Upper lobe of left lung (tissue), 6 donors: Measurements from ENCODE around the gene HOXA2. TPM values are rescaled to one million over a fixed set of nuclear protein-coding genes. Genes with fewer than 3 reads are reported as not detected.

Experiments
- ATAC-seq, 2 donors: fragments of 200-7000 bp; cut with Tn5 transposase; one replicate each; pipeline ENCODE4 v1.9.1; 2022; ENCODE audit warnings: mild to moderate bottlenecking in 2 of 2, moderate library complexity in 2 of 2; ENCODE audit not compliant: low FRiP score in 2 of 2
- DNase-seq, 2 donors: peaks; one replicate each; pipeline ENCODE4 v3.0.0-alpha.2; 2019 to 2020
- H3K27ac ChIP-seq, 4 donors: fragments of 200-600 bp; sonication (generic); one replicate each; pipeline ENCODE4 v1.5.1; 2016 to 2019
- H3K27me3 ChIP-seq, 4 donors: fragments of 200-600 bp; sonication (generic); one replicate each; pipeline ENCODE4 v1.5.1; 2017 to 2019
- H3K36me3 ChIP-seq, 4 donors: fragments of 200-600 bp; sonication (generic); one replicate each; pipeline ENCODE4 v1.5.1; 2016 to 2019
- H3K4me1 ChIP-seq, 4 donors: fragments of 200-600 bp; sonication (generic); one replicate each; pipeline ENCODE4 v1.5.1; 2018 to 2019
- H3K4me3 ChIP-seq, 4 donors: fragments of 200-600 bp; sonication (generic); one replicate each; pipeline ENCODE4 v1.5.1; 2017 to 2019; ENCODE audit warnings: mild to moderate bottlenecking in 2 of 4, moderate library complexity in 1 of 4
- H3K9me3 ChIP-seq, 4 donors: fragments of 200-600 bp; sonication (generic); one replicate each; pipeline ENCODE4 v1.5.1; 2018 to 2019
- EP300 ChIP-seq, 4 donors: sonication (generic); formaldehyde crosslinking; IDR thresholded peaks; one replicate each; pipeline ENCODE4 v1.5.1; 2017; ENCODE audit warnings: antibody characterized with exemption in 4 of 4, control low read depth in 2 of 4
- POLR2A ChIP-seq, 4 donors: fragments of 450-650 bp; IDR thresholded peaks; one replicate each; pipeline ENCODE4 v1.5.1; 2016 to 2017; ENCODE audit warnings: antibody characterized with exemption in 4 of 4, mild to moderate bottlenecking in 2 of 4
- POLR2AphosphoS5 ChIP-seq, 2 donors: sonication (generic); formaldehyde crosslinking; IDR thresholded peaks; one replicate each; pipeline ENCODE4 v1.5.1; 2017; ENCODE audit warnings: antibody characterized with exemption in 2 of 2
- WGBS, 2 donors: methylation state at CpG; one replicate each; pipeline ENCODE4 v1.1.5; 2017 to 2018; 5-methylcytosine and 5-hydroxymethylcytosine counted together
- total RNA-seq, 6 donors: library from RNA; depleted of rRNA in 4 of 6; stranded (reverse); fragments of >200 nt in 4 of 6; gene quantifications; one replicate each; pipeline versions ENCODE4 v1.1.0 to v1.2.1, GENCODE V29; 2016 to 2021
- TF ChIP-seq, protein P1 (sequence below), 6 experiments: fragments of 450-650 bp in 4 of 6; fragments of 200-600 bp in 2 of 6; sonication (generic) in 2 of 6; IDR thresholded peaks; one replicate each; pipeline ENCODE4 v1.5.1; 2016 to 2019; ENCODE audit warnings: antibody characterized with exemption in 6 of 6
- donor health status: DM: no; HTN: no; CAD: no; lungs with moderate emphysema.
- donor health status: DM: no; HTN: yes; CAD: no; lungs with severe emphysema.

HOXA2 gene
- total RNA-seq, 6 donors from 2014 or later, result 0.30 to 3.0 (median 0.86) TPM; not detected in 1

DNA sequence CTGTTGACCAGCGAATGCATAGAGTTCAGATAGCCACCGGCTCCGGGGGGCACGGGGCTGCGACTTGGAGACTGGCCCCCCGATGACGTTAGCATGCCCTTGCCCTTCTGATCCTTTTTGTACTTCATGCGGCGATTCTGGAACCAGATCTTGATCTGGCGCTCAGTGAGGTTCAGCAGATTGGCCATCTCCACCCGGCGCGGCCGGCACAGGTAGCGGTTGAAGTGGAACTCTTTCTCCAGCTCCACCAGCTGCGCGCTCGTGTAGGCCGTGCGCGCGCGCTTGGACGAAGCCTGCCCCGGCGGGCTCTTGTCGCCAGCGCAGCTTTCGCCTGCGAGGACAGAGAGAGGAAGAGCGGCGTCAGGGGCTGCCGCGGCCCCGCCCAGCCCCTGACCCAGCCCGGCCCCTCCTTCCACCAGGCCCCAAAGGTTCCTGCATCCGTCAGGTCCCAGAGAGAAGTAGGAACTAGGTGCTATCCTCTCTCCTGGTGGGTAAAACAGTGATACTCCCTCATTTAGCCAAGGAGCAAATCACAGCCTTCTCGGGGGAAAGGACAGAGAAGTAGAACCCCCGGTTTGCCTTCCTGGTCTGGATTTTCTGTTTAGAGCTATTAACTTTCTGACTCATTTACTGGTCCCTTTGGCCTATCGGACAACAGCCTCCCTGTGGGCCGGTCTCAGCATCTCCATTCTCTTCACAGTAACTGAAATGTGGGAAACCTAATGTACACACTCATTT, 6.1 kb upstream of the HOXA2 start:
- ATAC-seq (peak; percentile 38 to 46), DNase-seq (peak in 1 of 2 donors; percentile 89)
- no peaks in the 10 kb centered on the region for H3K36me3 ChIP-seq
- H3K4me3 ChIP-seq, result peak overlapping the region; percentile 6 to 49 (median 39)
- H3K27ac ChIP-seq, result peak overlapping the region; percentile 89 to 95 (median 94)
- WGBS, 2 donors, result 39 to 47% methylated on average over 29 to 41 of the region's 41 CpGs
- TF ChIP-seq, protein P1, sequence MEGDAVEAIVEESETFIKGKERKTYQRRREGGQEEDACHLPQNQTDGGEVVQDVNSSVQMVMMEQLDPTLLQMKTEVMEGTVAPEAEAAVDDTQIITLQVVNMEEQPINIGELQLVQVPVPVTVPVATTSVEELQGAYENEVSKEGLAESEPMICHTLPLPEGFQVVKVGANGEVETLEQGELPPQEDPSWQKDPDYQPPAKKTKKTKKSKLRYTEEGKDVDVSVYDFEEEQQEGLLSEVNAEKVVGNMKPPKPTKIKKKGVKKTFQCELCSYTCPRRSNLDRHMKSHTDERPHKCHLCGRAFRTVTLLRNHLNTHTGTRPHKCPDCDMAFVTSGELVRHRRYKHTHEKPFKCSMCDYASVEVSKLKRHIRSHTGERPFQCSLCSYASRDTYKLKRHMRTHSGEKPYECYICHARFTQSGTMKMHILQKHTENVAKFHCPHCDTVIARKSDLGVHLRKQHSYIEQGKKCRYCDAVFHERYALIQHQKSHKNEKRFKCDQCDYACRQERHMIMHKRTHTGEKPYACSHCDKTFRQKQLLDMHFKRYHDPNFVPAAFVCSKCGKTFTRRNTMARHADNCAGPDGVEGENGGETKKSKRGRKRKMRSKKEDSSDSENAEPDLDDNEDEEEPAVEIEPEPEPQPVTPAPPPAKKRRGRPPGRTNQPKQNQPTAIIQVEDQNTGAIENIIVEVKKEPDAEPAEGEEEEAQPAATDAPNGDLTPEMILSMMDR (IDR thresholded peaks at IDR 0.05), result peak in 3 of 6 experiments; percentile 14 to 40 (median 33)
- TF ChIP-seq POLR2AphosphoS5 (IDR thresholded peaks at IDR 0.05) (peak; percentile 42 to 80), POLR2A (IDR thresholded peaks at IDR 0.05) (peak in 3 of 4 donors; percentile 26 to 62 (median 34)), EP300 (IDR thresholded peaks at IDR 0.05) (no peak)
- no peaks in the 10 kb centered on the region for H3K9me3 ChIP-seq
- peaks cover 0 to 6% (median 2%) of the 10 kb centered on the region in 4 donors for H3K27me3 ChIP-seq
- peaks cover 16 to 50% (median 40%) of the 10 kb centered on the region in 4 donors for H3K4me1 ChIP-seq

DNA sequence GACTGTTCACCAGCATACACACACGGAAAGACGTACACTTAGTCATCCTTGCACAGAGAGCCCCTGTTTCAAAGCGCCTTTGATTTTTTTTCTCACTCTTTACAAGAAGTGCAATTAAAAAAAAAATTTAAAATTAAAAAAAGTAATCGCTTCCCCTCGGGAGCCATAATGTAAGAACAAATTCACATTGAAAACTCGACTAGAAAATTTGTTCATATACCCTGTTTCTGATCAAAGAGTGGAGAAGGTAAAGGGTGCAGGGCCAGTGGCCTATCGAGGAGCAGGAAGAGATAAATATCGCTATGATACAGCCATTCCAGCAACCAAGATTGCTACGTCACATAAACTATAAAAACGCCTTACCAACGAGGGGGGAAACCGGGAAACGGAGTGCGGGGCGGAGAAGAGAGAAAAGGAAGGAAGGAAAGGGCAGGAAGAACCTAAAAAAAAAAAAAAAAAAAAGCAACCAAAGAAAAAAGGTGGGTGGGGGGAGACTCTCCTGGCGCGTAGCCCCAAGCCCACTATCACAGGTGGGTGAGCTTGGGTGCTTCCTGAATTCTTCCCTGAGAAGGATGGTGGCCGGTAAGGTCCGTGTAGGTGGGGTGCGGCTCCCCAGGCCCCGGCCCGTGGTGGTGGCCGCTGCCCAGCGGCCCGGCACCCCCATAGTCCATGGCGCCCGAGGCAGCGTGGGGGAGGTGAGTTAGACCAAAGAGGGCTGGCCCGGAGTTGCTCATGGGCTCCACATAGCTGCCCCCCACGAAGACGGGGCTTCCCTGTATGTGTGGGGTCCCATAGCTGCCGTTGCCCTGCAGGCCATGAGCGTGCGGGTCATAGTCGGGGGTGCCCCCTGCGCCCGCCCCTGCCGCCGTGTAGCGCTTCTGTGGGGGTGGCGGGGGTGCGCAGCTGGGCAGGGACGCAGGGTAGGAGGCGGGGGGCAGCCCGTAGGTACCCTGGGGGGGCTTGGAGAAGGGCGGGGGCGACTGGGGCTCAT, 5.2 kb upstream of the HOXA2 start:
- Histone ChIP-seq H3K4me3 (peak overlapping the region; percentile 6 to 49 (median 39)), H3K27me3 (peaks cover 0 to 9% (median 4%) of the 10 kb centered on the region in 4 donors), H3K9me3 (no peaks in the 10 kb centered on the region), H3K36me3 (no peaks in the 10 kb centered on the region), H3K4me1 (peaks cover 16 to 45% (median 38%) of the 10 kb centered on the region in 4 donors), H3K27ac (peak overlapping the region; percentile 89 to 95 (median 94))
- peak; percentile 13 to 16 for ATAC-seq
- WGBS, 2 donors, result 36 to 43% methylated on average over 20 to 30 of the region's 47 CpGs
- DNase-seq, result peak in 1 of 2 donors; percentile 80
- TF ChIP-seq EP300 (IDR thresholded peaks at IDR 0.05) (no peak), POLR2AphosphoS5 (IDR thresholded peaks at IDR 0.05) (no peak), POLR2A (IDR thresholded peaks at IDR 0.05) (no peak)
- TF ChIP-seq, protein P1 (IDR thresholded peaks at IDR 0.05), result no peak

DNA sequence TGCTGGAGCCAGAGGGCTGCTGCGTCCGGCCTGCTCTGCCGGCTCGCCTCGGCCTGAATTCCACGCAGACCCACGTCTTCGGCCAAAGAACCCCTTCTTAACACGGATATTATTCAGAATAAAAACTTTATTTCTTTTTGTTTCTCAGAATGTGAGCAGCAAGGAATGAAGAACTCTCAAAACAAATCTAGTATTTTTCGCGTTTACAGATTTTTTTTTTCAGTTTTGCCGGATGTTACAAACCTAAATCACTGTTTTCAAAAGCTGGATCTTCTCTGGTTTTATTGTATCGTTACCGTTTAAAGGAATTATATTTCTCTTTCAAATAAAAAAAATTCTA, 4.4 kb upstream of the HOXA2 start:
- Histone ChIP-seq H3K36me3 (no peaks in the 10 kb centered on the region), H3K4me3 (peak overlapping the region; percentile 16 to 49 (median 30)), H3K27me3 (peaks cover 0 to 15% (median 6%) of the 10 kb centered on the region in 4 donors), H3K4me1 (peaks cover 15 to 43% (median 35%) of the 10 kb centered on the region in 4 donors), H3K9me3 (no peaks in the 10 kb centered on the region), H3K27ac (peak overlapping the region; percentile 89 to 95 (median 94))
- TF ChIP-seq POLR2AphosphoS5 (IDR thresholded peaks at IDR 0.05) (no peak), POLR2A (IDR thresholded peaks at IDR 0.05) (no peak), EP300 (IDR thresholded peaks at IDR 0.05) (no peak)
- TF ChIP-seq, protein P1 (IDR thresholded peaks at IDR 0.05), result no peak
- ATAC-seq, result no peak
- 33% methylated on average over 14 of the region's 14 CpGs for WGBS, 2 donors
- DNase-seq, result no peak

GRCh38 chr7:27106181-27106900, 3.9 kb upstream of the HOXA2 start:
- Histone ChIP-seq H3K36me3 (no peaks in the 10 kb centered on the region), H3K27ac (peak overlapping the region; percentile 89 to 95 (median 94)), H3K4me3 (peak overlapping the region; percentile 16 to 49 (median 30)), H3K9me3 (no peaks in the 10 kb centered on the region), H3K27me3 (peaks cover 0 to 18% (median 7%) of the 10 kb centered on the region in 4 donors), H3K4me1 (peaks cover 10 to 42% (median 31%) of the 10 kb centered on the region in 4 donors)
- TF ChIP-seq POLR2AphosphoS5 (IDR thresholded peaks at IDR 0.05) (peak in 1 of 2 donors; percentile 2), POLR2A (IDR thresholded peaks at IDR 0.05) (no peak)
- ATAC-seq (no peak), DNase-seq (peak in 1 of 2 donors; percentile 87)
- 38 to 43% methylated on average over 28 to 36 of the region's 44 CpGs for WGBS, 2 donors
